Endodermal cell (in vitro differentiated cells): ENCODE data around the gene ZNF420. TPM values are rescaled to one million over a fixed set of nuclear protein-coding genes. Genes with fewer than 3 reads are reported as not detected.
"Not testable (repeated sequence)": the region's sequence is repeated elsewhere in the genome, so short reads cannot be mapped to it uniquely, and the experiment has no call there.

ENCODE experiments used
- DNase-seq: peaks from one replicate; pipeline ENCODE4 v3.0.0-alpha.2; 2017
- H3K27ac ChIP-seq: 2 replicates; pipeline ENCODE4 v1.5.1; 2013; ENCODE audit warnings: mild to moderate bottlenecking, low read depth, low read length, moderate library complexity
- H3K27me3 ChIP-seq: 2 replicates; pipeline ENCODE4 v1.6.1; 2013; ENCODE audit warnings: mild to moderate bottlenecking, low read length, moderate library complexity; ENCODE audit not compliant: insufficient read depth, control insufficient read depth, poor library complexity, severe bottlenecking
- H3K36me3 ChIP-seq: 2 replicates; pipeline ENCODE4 v1.7.0; 2013; ENCODE audit warnings: mild to moderate bottlenecking, low read length, moderate library complexity; ENCODE audit not compliant: control insufficient read depth, insufficient read depth
- H3K4me1 ChIP-seq: one replicate; pipeline ENCODE4 v1.7.0; 2013; ENCODE audit warnings: low read length; ENCODE audit not compliant: control insufficient read depth, insufficient read depth
- H3K4me3 ChIP-seq: 2 replicates; pipeline ENCODE4 v1.5.1; 2013; ENCODE audit warnings: mild to moderate bottlenecking, low read length, moderate library complexity
- H3K9ac ChIP-seq: 2 replicates; pipeline ENCODE4 v1.6.1; 2013; ENCODE audit warnings: mild to moderate bottlenecking, low read length, moderate library complexity; ENCODE audit not compliant: poor library complexity, severe bottlenecking; ENCODE audit errors: extremely low read depth
- H3K9me3 ChIP-seq: 2 replicates; pipeline ENCODE4 v1.6.1; 2013; ENCODE audit warnings: mild to moderate bottlenecking, low read length, moderate library complexity; ENCODE audit not compliant: control insufficient read depth
- H3K27ac Mint-ChIP-seq: 2 replicates; pipeline ENCODE4 v1.8.0; 2020; ENCODE audit warnings: mixed read lengths
- H3K27me3 Mint-ChIP-seq: 2 replicates; pipeline ENCODE4 v1.8.0; 2021; ENCODE audit warnings: mild to moderate bottlenecking, mixed read lengths; ENCODE audit not compliant: insufficient read depth
- H3K36me3 Mint-ChIP-seq: 2 replicates; pipeline ENCODE4 v1.8.0; 2020; ENCODE audit warnings: low read depth, mixed read lengths
- H3K4me1 Mint-ChIP-seq: 2 replicates; pipeline ENCODE4 v1.8.0; 2020; ENCODE audit warnings: mixed read lengths
- H3K4me3 Mint-ChIP-seq: 2 replicates; pipeline ENCODE4 v1.8.0; 2020; ENCODE audit warnings: mild to moderate bottlenecking, moderate library complexity, mixed read lengths
- H3K9me3 Mint-ChIP-seq: 2 replicates; pipeline ENCODE4 v1.8.0; 2020; ENCODE audit warnings: mild to moderate bottlenecking, mixed read lengths
- WGBS, 2 experiments: methylation state at CpG; one replicate each; pipeline versions ENCODE4 v1.1.5 to v1.1.7; 2013; ENCODE audit warnings: missing lambda C conversion rate in 2 of 2, mixed read lengths in 1 of 2; ENCODE audit not compliant: insufficient coverage in 1 of 2, insufficient read length in 1 of 2; 5-methylcytosine and 5-hydroxymethylcytosine counted together
- total RNA-seq, 2 donors: library from RNA; stranded (reverse); fragmentation: NEBNext Ultra II Directional in 1 of 2; extraction: Animal tissue kit (Norgen Biotek cat#: 25700) in 1 of 2; gene quantifications; 2 replicates in 1 of 2; 3 replicates in 1 of 2; pipeline ENCODE4 v1.2.1, GENCODE V29; 2021
- TF ChIP-seq, protein P1 (sequence below): fragments of 200-600 bp; sonication (generic); conservative IDR thresholded peaks from 2 replicates; pipeline ENCODE4 v1.5.0; 2021; ENCODE audit warnings: antibody characterized with exemption, mild to moderate bottlenecking

The ZNF420 gene
- total RNA-seq, 2 donors from 2014 or later: 11.2 to 12.3 TPM

DNA sequence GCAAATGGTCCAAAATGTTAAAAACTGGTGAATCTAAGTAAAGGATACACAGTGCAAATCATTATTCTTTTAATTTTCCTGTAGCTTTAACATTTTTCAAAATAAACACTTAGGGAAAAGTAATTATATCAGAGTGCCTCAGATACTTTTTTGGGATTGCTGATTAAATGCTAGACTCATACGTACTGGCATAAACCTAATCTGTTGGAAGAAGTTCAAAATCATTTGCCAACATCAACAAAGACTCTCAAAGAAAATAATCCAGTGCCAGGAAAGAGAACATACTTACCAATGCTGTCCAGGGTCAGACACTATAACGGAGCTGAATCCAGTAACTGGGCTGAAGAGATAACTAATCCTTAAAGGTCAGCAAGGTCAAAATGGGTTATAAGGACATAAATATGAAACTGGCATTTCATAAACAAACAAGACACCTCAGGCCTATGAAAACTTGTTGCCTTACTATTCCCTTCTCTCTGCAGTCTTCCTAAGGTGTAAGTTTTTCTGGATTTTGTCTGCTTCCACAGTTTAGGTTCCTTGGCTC, 3.3 kb upstream of the ZNF420 start:
- Histone ChIP-seq H3K27ac (no peak overlapping the region), H3K36me3 (no peaks in the 10 kb centered on the region), H3K4me1 (no peaks in the 10 kb centered on the region), H3K9ac (no peak overlapping the region), H3K9me3 (peaks cover 22% of the 10 kb centered on the region), H3K4me3 (no peak overlapping the region), H3K27me3 (no peaks in the 10 kb centered on the region)
- Mint-ChIP-seq H3K9me3 (peaks cover 25% of the 10 kb centered on the region), H3K27ac (no peak overlapping the region), H3K4me3 (no peak overlapping the region), H3K4me1 (peaks cover 9% of the 10 kb centered on the region), H3K36me3 (no peaks in the 10 kb centered on the region), H3K27me3 (no peaks in the 10 kb centered on the region)
- DNase-seq: no peak
- 96% methylated on average over 2 of the region's 2 CpGs; no CpG with 5 or more reads in 1 of the 2 experiments for WGBS, 2 experiments
- TF ChIP-seq, protein P1, sequence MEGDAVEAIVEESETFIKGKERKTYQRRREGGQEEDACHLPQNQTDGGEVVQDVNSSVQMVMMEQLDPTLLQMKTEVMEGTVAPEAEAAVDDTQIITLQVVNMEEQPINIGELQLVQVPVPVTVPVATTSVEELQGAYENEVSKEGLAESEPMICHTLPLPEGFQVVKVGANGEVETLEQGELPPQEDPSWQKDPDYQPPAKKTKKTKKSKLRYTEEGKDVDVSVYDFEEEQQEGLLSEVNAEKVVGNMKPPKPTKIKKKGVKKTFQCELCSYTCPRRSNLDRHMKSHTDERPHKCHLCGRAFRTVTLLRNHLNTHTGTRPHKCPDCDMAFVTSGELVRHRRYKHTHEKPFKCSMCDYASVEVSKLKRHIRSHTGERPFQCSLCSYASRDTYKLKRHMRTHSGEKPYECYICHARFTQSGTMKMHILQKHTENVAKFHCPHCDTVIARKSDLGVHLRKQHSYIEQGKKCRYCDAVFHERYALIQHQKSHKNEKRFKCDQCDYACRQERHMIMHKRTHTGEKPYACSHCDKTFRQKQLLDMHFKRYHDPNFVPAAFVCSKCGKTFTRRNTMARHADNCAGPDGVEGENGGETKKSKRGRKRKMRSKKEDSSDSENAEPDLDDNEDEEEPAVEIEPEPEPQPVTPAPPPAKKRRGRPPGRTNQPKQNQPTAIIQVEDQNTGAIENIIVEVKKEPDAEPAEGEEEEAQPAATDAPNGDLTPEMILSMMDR: no peak

DNA sequence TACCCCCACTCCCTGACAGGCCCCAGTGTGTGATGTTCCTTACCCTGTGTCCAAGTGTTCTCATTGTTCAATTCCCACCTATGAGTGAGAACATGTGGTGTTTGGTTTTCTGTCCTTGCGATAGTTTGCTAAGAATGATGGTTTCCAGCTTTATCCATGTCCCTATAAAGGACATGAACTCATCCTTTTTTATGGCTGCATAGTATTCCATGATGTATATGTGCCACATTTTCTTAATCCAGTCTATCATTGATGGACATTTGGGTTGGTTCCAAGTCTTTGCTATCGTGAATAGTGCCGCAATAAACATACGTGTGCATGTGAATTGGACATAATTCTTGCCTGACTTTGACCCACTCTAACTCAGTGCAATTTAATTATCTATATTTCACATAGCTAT, 1.7 kb upstream of the ZNF420 start:
- WGBS, 2 experiments: 98 to 100% methylated on average over 1 to 3 of the region's 4 CpGs
- H3K27me3 Mint-ChIP-seq, H3K9ac ChIP-seq, H3K4me1 ChIP-seq, H3K27me3 ChIP-seq, H3K4me3 ChIP-seq, H3K4me1 Mint-ChIP-seq, H3K36me3 ChIP-seq, H3K27ac Mint-ChIP-seq, H3K27ac ChIP-seq, DNase-seq: not testable (repeated sequence)
- H3K4me3 Mint-ChIP-seq: peak overlapping the region; percentile 88
- H3K36me3 Mint-ChIP-seq: peaks cover 12% of the 10 kb centered on the region
- peaks cover 21% of the 10 kb centered on the region for H3K9me3 ChIP-seq
- peaks cover 30% of the 10 kb centered on the region for H3K9me3 Mint-ChIP-seq

DNA sequence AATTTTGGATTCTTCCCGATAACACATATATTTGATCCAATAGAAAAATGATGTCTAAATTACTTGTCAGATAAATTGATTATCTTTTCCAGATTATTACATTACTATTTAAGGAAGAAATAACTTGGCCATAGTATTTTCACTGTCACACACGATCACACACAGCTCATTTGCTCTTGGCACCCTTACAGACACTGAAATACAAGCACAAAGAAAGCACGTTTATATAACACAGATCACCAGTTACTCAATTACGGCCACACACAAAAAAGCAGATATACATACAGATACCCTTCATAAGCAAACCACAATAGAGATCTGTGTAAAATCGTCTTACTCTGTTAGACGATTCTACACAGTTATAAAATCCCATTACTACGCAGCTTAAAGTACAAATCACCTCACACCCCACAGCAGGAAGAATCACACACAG, 716 bp upstream of the ZNF420 start:
- peak overlapping the region; percentile 72 for H3K27ac Mint-ChIP-seq
- no peaks in the 10 kb centered on the region for H3K27me3 ChIP-seq
- H3K4me1 Mint-ChIP-seq: peaks cover 9% of the 10 kb centered on the region
- H3K9ac ChIP-seq: peak overlapping the region; percentile 59
- no peaks in the 10 kb centered on the region for H3K27me3 Mint-ChIP-seq
- peaks cover 31% of the 10 kb centered on the region for H3K9me3 Mint-ChIP-seq
- peak overlapping the region; percentile 88 for H3K4me3 ChIP-seq
- no peaks in the 10 kb centered on the region for H3K4me1 ChIP-seq
- TF ChIP-seq, protein P1: no peak
- H3K9me3 ChIP-seq: peaks cover 25% of the 10 kb centered on the region
- H3K36me3 ChIP-seq: no peaks in the 10 kb centered on the region
- WGBS, 2 experiments: 45 to 60% methylated on average over 1 to 6 of the region's 7 CpGs
- DNase-seq: no peak
- peak overlapping the region; percentile 88 for H3K4me3 Mint-ChIP-seq
- H3K36me3 Mint-ChIP-seq: peaks cover 19% of the 10 kb centered on the region
- no peak overlapping the region for H3K27ac ChIP-seq

DNA sequence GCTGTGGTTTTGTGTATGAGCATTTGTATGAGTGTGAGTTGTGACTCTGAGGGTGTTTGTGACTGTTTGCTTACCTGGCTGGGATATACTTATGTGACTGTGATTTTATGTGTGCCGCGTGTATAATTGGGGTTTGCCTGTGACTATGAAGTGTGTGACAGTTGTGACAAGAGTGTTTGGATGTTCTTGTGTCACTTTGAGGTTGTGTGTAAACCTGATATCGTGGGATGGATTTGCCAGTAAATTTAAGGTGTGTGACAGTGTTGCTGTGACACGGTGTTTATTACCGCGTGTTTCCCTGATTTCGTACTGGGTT, 442 bp downstream of the ZNF420 start:
- Mint-ChIP-seq H3K4me1 (peaks cover 9% of the 10 kb centered on the region), H3K9me3 (peaks cover 40% of the 10 kb centered on the region), H3K36me3 (peaks cover 28% of the 10 kb centered on the region), H3K27me3 (no peaks in the 10 kb centered on the region), H3K4me3 (peak overlapping the region; percentile 88), H3K27ac (peak overlapping the region; percentile 90)
- no peak for DNase-seq
- Histone ChIP-seq H3K9ac (peak overlapping the region; percentile 59), H3K36me3 (no peaks in the 10 kb centered on the region), H3K27me3 (no peaks in the 10 kb centered on the region), H3K27ac (no peak overlapping the region), H3K4me1 (no peaks in the 10 kb centered on the region), H3K9me3 (peaks cover 36% of the 10 kb centered on the region), H3K4me3 (peak overlapping the region; percentile 88)
- TF ChIP-seq, protein P1: no peak
- 17% methylated on average over 6 to 7 of the region's 7 CpGs for WGBS, 2 experiments
